ENCODE measurements around the gene PSEN1.

Gene PSEN1

GRCh38 chr14:73244541-73245290 is 108.4 kb downstream of the PSEN1 start:
- no peaks in the 10 kb centered on the region for H3K79me2 ChIP-seq (ENCODE audit: control insufficient read depth, insufficient read depth, low read length)
- DNase-seq, result no peak
- H3K79me1 ChIP-seq (ENCODE audit: low read length), result no peaks in the 10 kb centered on the region
- no peak overlapping the region for H3K56ac ChIP-seq (ENCODE audit: low read length)
- H4K5ac ChIP-seq (ENCODE audit: low read length), result no peak overlapping the region
- no peak overlapping the region for H2AK5ac ChIP-seq (ENCODE audit: low read length)
- H3K23ac ChIP-seq (ENCODE audit: low read length), result no peak overlapping the region
- H3K27ac ChIP-seq (ENCODE audit: low read depth, low read length), result no peak overlapping the region
- H3K4me1 ChIP-seq (ENCODE audit: control insufficient read depth, low read depth, low read length), result no peaks in the 10 kb centered on the region
- H3K4me3 ChIP-seq (ENCODE audit: low read length), result no peak overlapping the region
- no peak overlapping the region for H3K4ac ChIP-seq (ENCODE audit: low read depth, low read length)
- H3K36me3 ChIP-seq (ENCODE audit: control insufficient read depth, insufficient read depth, low read length), result no peaks in the 10 kb centered on the region
- H3K18ac ChIP-seq (ENCODE audit: low read length), result no peak overlapping the region
- no peak overlapping the region for H2BK120ac ChIP-seq (ENCODE audit: low read depth, low read length)
- H4K8ac ChIP-seq (ENCODE audit: low read depth, low read length), result no peak overlapping the region
- H3K4me2 ChIP-seq (ENCODE audit: low read length), result no peak overlapping the region
- no peak overlapping the region for H2BK5ac ChIP-seq (ENCODE audit: low read length)
- H3K27me3 ChIP-seq (ENCODE audit: insufficient read depth, low read length, poor library complexity), result peaks cover 4% of the 10 kb centered on the region
- no peak overlapping the region for H3K9ac ChIP-seq (ENCODE audit: low read length)
- H2BK15ac ChIP-seq (replicated peaks; ENCODE audit: low read depth), result no peak overlapping the region
- WGBS (ENCODE audit: extremely low coverage, insufficient coverage, low lambda C conversion rate), result no CpG with 5 or more reads among the region's 14 CpGs

GRCh38 chr14:73245480-73246325 is 109.4 kb downstream of the PSEN1 start:
- no peak overlapping the region for H3K4me2 ChIP-seq (ENCODE audit: low read length)
- H3K36me3 ChIP-seq (ENCODE audit: control insufficient read depth, insufficient read depth, low read length), result no peaks in the 10 kb centered on the region
- H3K27ac ChIP-seq (ENCODE audit: low read depth, low read length), result no peak overlapping the region
- H4K8ac ChIP-seq (ENCODE audit: low read depth, low read length), result no peak overlapping the region
- no peak overlapping the region for H3K4me3 ChIP-seq (ENCODE audit: low read length)
- H3K79me2 ChIP-seq (ENCODE audit: control insufficient read depth, insufficient read depth, low read length), result no peaks in the 10 kb centered on the region
- no peak overlapping the region for H2AK5ac ChIP-seq (ENCODE audit: low read length)
- H3K4me1 ChIP-seq (ENCODE audit: control insufficient read depth, low read depth, low read length), result no peaks in the 10 kb centered on the region
- H3K18ac ChIP-seq (ENCODE audit: low read length), result no peak overlapping the region
- no peak overlapping the region for H2BK5ac ChIP-seq (ENCODE audit: low read length)
- peak overlapping the region; percentile 25 for H3K56ac ChIP-seq (ENCODE audit: low read length)
- H4K5ac ChIP-seq (ENCODE audit: low read length), result no peak overlapping the region
- no peaks in the 10 kb centered on the region for H3K27me3 ChIP-seq (ENCODE audit: insufficient read depth, low read length, poor library complexity)
- DNase-seq, result no peak
- H2BK15ac ChIP-seq (replicated peaks; ENCODE audit: low read depth), result no peak overlapping the region
- H3K23ac ChIP-seq (ENCODE audit: low read length), result no peak overlapping the region
- no peak overlapping the region for H3K9ac ChIP-seq (ENCODE audit: low read length)
- WGBS (ENCODE audit: extremely low coverage, insufficient coverage, low lambda C conversion rate), result no CpG with 5 or more reads among the region's 64 CpGs
- H3K4ac ChIP-seq (ENCODE audit: low read depth, low read length), result no peak overlapping the region
- H3K79me1 ChIP-seq (ENCODE audit: low read length), result no peaks in the 10 kb centered on the region
- H2BK120ac ChIP-seq (ENCODE audit: low read depth, low read length), result no peak overlapping the region

- Histone ChIP-seq H3K23ac (ENCODE audit: low read length) (no peak overlapping the region), H3K9ac (ENCODE audit: low read length) (no peak overlapping the region), H3K36me3 (ENCODE audit: control insufficient read depth, insufficient read depth, low read length) (no peaks in the 10 kb centered on the region), H3K27ac (ENCODE audit: low read depth, low read length) (no peak overlapping the region), H3K4ac (ENCODE audit: low read depth, low read length) (no peak overlapping the region), H3K79me2 (ENCODE audit: control insufficient read depth, insufficient read depth, low read length) (no peaks in the 10 kb centered on the region), H2BK120ac (ENCODE audit: low read depth, low read length) (no peak overlapping the region), H3K18ac (ENCODE audit: low read length) (no peak overlapping the region), H3K56ac (ENCODE audit: low read length) (peak overlapping the region; percentile 7), H3K4me1 (ENCODE audit: control insufficient read depth, low read depth, low read length) (no peaks in the 10 kb centered on the region), H3K79me1 (ENCODE audit: low read length) (no peaks in the 10 kb centered on the region), H4K8ac (ENCODE audit: low read depth, low read length) (no peak overlapping the region), H3K27me3 (ENCODE audit: insufficient read depth, low read length, poor library complexity) (no peaks in the 10 kb centered on the region), H3K4me2 (ENCODE audit: low read length) (no peak overlapping the region), H2BK15ac (replicated peaks; ENCODE audit: low read depth) (no peak overlapping the region), H2BK5ac (ENCODE audit: low read length) (no peak overlapping the region), H4K5ac (ENCODE audit: low read length) (no peak overlapping the region), H2AK5ac (ENCODE audit: low read length) (no peak overlapping the region), H3K4me3 (ENCODE audit: low read length) (no peak overlapping the region)
- DNase-seq, result no peak
- 100% methylated on average over 2 of the region's 18 CpGs for WGBS (ENCODE audit: extremely low coverage, insufficient coverage, low lambda C conversion rate)
Observed at GRCh38 chr14:73246387-73247150, 110.3 kb downstream of the PSEN1 start.

- Histone ChIP-seq H3K4ac (ENCODE audit: low read depth, low read length) (no peak overlapping the region), H2BK15ac (replicated peaks; ENCODE audit: low read depth) (no peak overlapping the region), H2BK120ac (ENCODE audit: low read depth, low read length) (no peak overlapping the region), H3K4me3 (ENCODE audit: low read length) (no peak overlapping the region), H3K9ac (ENCODE audit: low read length) (no peak overlapping the region), H4K5ac (ENCODE audit: low read length) (no peak overlapping the region), H3K27ac (ENCODE audit: low read depth, low read length) (no peak overlapping the region), H3K18ac (ENCODE audit: low read length) (no peak overlapping the region), H3K36me3 (ENCODE audit: control insufficient read depth, insufficient read depth, low read length) (no peaks in the 10 kb centered on the region), H3K79me1 (ENCODE audit: low read length) (no peaks in the 10 kb centered on the region), H3K4me2 (ENCODE audit: low read length) (no peak overlapping the region), H2AK5ac (ENCODE audit: low read length) (no peak overlapping the region), H3K23ac (ENCODE audit: low read length) (no peak overlapping the region), H3K56ac (ENCODE audit: low read length) (no peak overlapping the region), H3K27me3 (ENCODE audit: insufficient read depth, low read length, poor library complexity) (no peaks in the 10 kb centered on the region), H4K8ac (ENCODE audit: low read depth, low read length) (no peak overlapping the region), H3K79me2 (ENCODE audit: control insufficient read depth, insufficient read depth, low read length) (no peaks in the 10 kb centered on the region), H2BK5ac (ENCODE audit: low read length) (no peak overlapping the region), H3K4me1 (ENCODE audit: control insufficient read depth, low read depth, low read length) (no peaks in the 10 kb centered on the region)
- no peak for DNase-seq
- no CpG with 5 or more reads among the region's 9 CpGs for WGBS (ENCODE audit: extremely low coverage, insufficient coverage, low lambda C conversion rate)
Observed at GRCh38 chr14:73248108-73248868, 112.0 kb downstream of the PSEN1 start.

- Histone ChIP-seq H3K4me2 (ENCODE audit: low read length) (no peak overlapping the region), H3K18ac (ENCODE audit: low read length) (no peak overlapping the region), H3K36me3 (ENCODE audit: control insufficient read depth, insufficient read depth, low read length) (no peaks in the 10 kb centered on the region), H3K56ac (ENCODE audit: low read length) (no peak overlapping the region), H3K23ac (ENCODE audit: low read length) (no peak overlapping the region), H3K4me1 (ENCODE audit: control insufficient read depth, low read depth, low read length) (no peaks in the 10 kb centered on the region), H3K79me1 (ENCODE audit: low read length) (no peaks in the 10 kb centered on the region), H2BK15ac (replicated peaks; ENCODE audit: low read depth) (no peak overlapping the region), H4K5ac (ENCODE audit: low read length) (no peak overlapping the region), H2BK5ac (ENCODE audit: low read length) (no peak overlapping the region), H3K79me2 (ENCODE audit: control insufficient read depth, insufficient read depth, low read length) (no peaks in the 10 kb centered on the region), H3K4ac (ENCODE audit: low read depth, low read length) (no peak overlapping the region), H2AK5ac (ENCODE audit: low read length) (no peak overlapping the region), H3K4me3 (ENCODE audit: low read length) (no peak overlapping the region), H3K27me3 (ENCODE audit: insufficient read depth, low read length, poor library complexity) (no peaks in the 10 kb centered on the region), H2BK120ac (ENCODE audit: low read depth, low read length) (no peak overlapping the region), H3K9ac (ENCODE audit: low read length) (no peak overlapping the region), H3K27ac (ENCODE audit: low read depth, low read length) (no peak overlapping the region), H4K8ac (ENCODE audit: low read depth, low read length) (no peak overlapping the region)
- DNase-seq, result no peak
- WGBS (ENCODE audit: extremely low coverage, insufficient coverage, low lambda C conversion rate), result no CpG with 5 or more reads among the region's 1 CpG
Observed at GRCh38 chr14:73249108-73249507, 112.8 kb downstream of the PSEN1 start.
